ENCODE measurements around the gene EFHD2. TPM values are rescaled to one million over a fixed set of nuclear protein-coding genes. Genes with fewer than 3 reads are reported as not detected.
"Not testable (repeated sequence)": the region's sequence is repeated elsewhere in the genome, so short reads cannot be mapped to it uniquely, and the experiment has no call there.

EFHD2 gene
- total RNA-seq, 2 donors from 2014 or later = 30.3 to 45.7 TPM

GRCh38 chr1:15423355-15424077 lies 13.8 kb downstream of the EFHD2 start:
- no peak for DNase-seq
- Mint-ChIP-seq H3K36me3 (ENCODE audit: insufficient read depth in 2 of 2) (no peaks in the 10 kb centered on the region), H3K27ac (no peak overlapping the region), H3K4me1 (ENCODE audit: low read depth) (no peaks in the 10 kb centered on the region), H3K9me3 (no peaks in the 10 kb centered on the region), H3K4me3 (no peak overlapping the region), H3K27me3 (ENCODE audit: low read depth) (no peaks in the 10 kb centered on the region)
- ATAC-seq (replicated peaks in 1 of 2) = no peak

DNA sequence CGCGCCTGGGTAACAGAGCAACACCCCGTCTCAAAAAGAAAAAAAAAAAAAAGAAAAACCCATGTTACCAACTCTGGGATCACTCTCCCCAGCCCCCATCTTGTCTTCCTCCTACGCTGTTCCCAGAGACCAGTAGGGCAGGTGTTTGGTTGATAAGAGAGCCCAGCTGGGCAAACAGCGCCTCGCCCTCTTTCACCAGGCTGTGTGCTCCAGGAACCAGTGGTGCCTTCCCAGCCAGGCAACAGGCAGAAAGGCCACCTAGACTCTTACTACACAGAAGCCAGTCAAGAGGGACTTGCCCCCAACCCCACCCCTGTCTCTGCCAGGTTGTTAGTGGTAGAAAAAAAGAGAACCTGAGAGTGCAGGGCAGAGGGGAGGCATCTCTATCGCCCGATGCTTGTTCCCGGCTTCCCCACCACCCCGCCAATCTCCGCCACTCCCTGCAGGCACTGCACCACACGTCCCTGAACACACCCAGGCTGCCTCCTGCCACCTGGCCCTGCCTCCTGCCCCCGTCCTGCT lies 14.5 kb downstream of the EFHD2 start:
- H3K27ac Mint-ChIP-seq = no peak overlapping the region
- H3K4me3 Mint-ChIP-seq = no peak overlapping the region
- no peaks in the 10 kb centered on the region for H3K9me3 Mint-ChIP-seq
- DNase-seq = no peak
- H3K27me3 Mint-ChIP-seq (ENCODE audit: low read depth) = no peaks in the 10 kb centered on the region
- no peak for ATAC-seq (replicated peaks in 1 of 2)
- H3K36me3 Mint-ChIP-seq (ENCODE audit: insufficient read depth in 2 of 2) = no peaks in the 10 kb centered on the region
- H3K4me1 Mint-ChIP-seq (ENCODE audit: low read depth) = no peaks in the 10 kb centered on the region

GRCh38 chr1:15424981-15425380 lies 15.3 kb downstream of the EFHD2 start:
- H3K27ac Mint-ChIP-seq = no peak overlapping the region
- DNase-seq = no peak

DNA sequence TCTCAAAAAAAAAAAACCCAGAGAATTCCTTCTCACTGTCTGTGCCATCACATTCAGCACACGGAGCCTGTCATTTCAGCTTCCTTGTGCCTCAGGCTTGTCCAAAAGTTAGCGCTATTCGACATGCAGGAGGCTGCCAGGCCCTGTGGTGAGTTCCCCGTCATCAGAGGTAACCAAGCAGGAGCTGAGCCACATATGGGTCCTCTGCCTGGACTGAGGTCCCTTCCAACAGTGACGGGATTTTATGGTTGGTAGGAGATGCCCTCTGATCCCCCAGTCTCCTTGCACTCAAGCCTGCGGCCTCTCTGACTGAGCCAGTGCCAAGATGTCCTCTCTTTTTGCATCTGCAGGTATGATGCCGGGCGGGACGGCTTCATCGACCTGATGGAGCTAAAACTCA lies 15.8 kb downstream of the EFHD2 start:
- H3K4me1 Mint-ChIP-seq (ENCODE audit: low read depth) = no peaks in the 10 kb centered on the region
- H3K27ac Mint-ChIP-seq = no peak overlapping the region
- H3K9me3 Mint-ChIP-seq = no peaks in the 10 kb centered on the region
- H3K27me3 Mint-ChIP-seq (ENCODE audit: low read depth) = no peaks in the 10 kb centered on the region
- DNase-seq = no peak
- no peak for ATAC-seq (replicated peaks in 1 of 2)
- no peak overlapping the region for H3K4me3 Mint-ChIP-seq
- H3K36me3 Mint-ChIP-seq (ENCODE audit: insufficient read depth in 2 of 2) = no peaks in the 10 kb centered on the region

More at GRCh38 chr1:15424981-15425380, 15.3 kb downstream of the EFHD2 start:
- H3K27me3 Mint-ChIP-seq (ENCODE audit: low read depth) = no peaks in the 10 kb centered on the region
- no peaks in the 10 kb centered on the region for H3K36me3 Mint-ChIP-seq (ENCODE audit: insufficient read depth in 2 of 2)
- no peak overlapping the region for H3K4me3 Mint-ChIP-seq
- H3K4me1 Mint-ChIP-seq (ENCODE audit: low read depth) = no peaks in the 10 kb centered on the region
- ATAC-seq (replicated peaks in 1 of 2) = no peak
- no peaks in the 10 kb centered on the region for H3K9me3 Mint-ChIP-seq

DNA sequence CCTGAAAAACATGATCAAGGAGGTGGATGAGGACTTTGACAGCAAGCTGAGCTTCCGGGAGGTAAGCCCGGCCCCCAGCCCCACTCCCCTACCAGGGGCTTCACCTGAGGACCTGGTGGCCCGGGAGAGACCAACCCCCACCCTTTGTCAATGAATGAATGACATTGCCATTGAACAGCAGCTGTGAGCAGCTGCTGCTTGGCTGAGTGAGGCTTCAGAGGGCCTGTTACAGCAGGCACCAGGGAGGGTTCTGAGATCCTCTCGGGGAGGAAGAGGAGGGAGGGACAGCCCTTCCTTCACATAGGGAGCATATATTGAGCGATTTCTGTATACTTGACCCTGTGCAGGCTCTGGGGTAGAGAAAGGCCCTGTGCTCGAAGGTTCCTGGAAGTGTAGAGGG lies 16.3 kb downstream of the EFHD2 start:
- Mint-ChIP-seq H3K27ac (peak overlapping the region; percentile 36), H3K4me1 (ENCODE audit: low read depth) (no peaks in the 10 kb centered on the region), H3K36me3 (ENCODE audit: insufficient read depth in 2 of 2) (no peaks in the 10 kb centered on the region), H3K4me3 (no peak overlapping the region), H3K27me3 (ENCODE audit: low read depth) (no peaks in the 10 kb centered on the region), H3K9me3 (no peaks in the 10 kb centered on the region)
- no peak for ATAC-seq (replicated peaks in 1 of 2)
- no peak for DNase-seq

GRCh38 chr1:15426492-15427279 lies 17.0 kb downstream of the EFHD2 start:
- DNase-seq (no peak), ATAC-seq (replicated peaks in 1 of 2) (peak in 1 of 2 donors; percentile 24)
- no peaks in the 10 kb centered on the region for H3K27me3 Mint-ChIP-seq (ENCODE audit: low read depth)
- H3K27ac Mint-ChIP-seq = peak overlapping the region; percentile 36
- H3K4me1 Mint-ChIP-seq (ENCODE audit: low read depth) = no peaks in the 10 kb centered on the region
- H3K4me3 Mint-ChIP-seq = no peak overlapping the region
- no peaks in the 10 kb centered on the region for H3K9me3 Mint-ChIP-seq
- no peaks in the 10 kb centered on the region for H3K36me3 Mint-ChIP-seq (ENCODE audit: insufficient read depth in 2 of 2)

DNA sequence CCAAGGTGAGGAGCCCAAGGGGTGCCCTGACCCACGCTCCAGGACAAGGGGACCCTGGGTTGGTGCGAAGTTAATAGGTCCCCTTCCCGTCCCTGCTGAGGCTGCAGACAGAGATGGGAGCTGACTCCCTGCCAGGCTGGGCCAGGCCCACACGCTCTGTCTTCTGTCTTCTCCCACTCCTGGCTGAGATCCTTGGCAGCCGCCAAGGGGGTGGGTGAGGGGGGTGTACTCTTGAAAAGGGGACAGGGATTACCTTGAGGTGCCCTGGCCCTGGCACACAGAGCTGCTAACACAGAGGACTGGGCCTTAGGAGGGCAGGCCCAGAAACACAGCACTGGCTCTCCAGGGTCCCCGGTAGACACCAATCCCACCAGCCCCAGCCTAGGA lies 17.6 kb downstream of the EFHD2 start:
- Mint-ChIP-seq H3K36me3 (ENCODE audit: insufficient read depth in 2 of 2) (no peaks in the 10 kb centered on the region), H3K4me1 (ENCODE audit: low read depth) (no peaks in the 10 kb centered on the region), H3K4me3 (no peak overlapping the region), H3K9me3 (no peaks in the 10 kb centered on the region), H3K27ac (no peak overlapping the region), H3K27me3 (ENCODE audit: low read depth) (no peaks in the 10 kb centered on the region)
- ATAC-seq (replicated peaks in 1 of 2) (no peak), DNase-seq (no peak)

DNA sequence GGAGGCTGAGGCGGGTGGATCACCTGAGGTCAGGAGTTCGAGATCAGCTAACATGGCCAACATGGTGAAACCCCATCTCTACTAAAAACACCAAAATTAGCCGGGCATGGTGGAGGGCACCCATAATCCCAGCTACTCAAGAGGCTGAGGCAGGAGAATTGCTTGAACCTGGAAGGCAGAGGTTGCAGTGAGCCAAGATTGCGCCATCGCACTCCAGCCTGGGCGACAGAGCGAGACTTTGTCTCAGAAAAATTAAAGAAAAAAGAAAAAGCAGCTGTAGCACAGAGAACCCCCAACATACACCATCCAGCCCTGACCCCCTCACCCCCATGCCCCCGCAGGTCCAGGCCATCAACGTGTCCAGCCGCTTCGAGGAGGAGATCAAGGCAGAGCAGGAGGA lies 18.6 kb downstream of the EFHD2 start:
- not testable (repeated sequence) for H3K9me3 Mint-ChIP-seq; H3K27ac Mint-ChIP-seq; H3K36me3 Mint-ChIP-seq (ENCODE audit: insufficient read depth in 2 of 2); H3K27me3 Mint-ChIP-seq (ENCODE audit: low read depth); H3K4me1 Mint-ChIP-seq (ENCODE audit: low read depth); H3K4me3 Mint-ChIP-seq; DNase-seq; ATAC-seq (replicated peaks in 1 of 2)

DNA sequence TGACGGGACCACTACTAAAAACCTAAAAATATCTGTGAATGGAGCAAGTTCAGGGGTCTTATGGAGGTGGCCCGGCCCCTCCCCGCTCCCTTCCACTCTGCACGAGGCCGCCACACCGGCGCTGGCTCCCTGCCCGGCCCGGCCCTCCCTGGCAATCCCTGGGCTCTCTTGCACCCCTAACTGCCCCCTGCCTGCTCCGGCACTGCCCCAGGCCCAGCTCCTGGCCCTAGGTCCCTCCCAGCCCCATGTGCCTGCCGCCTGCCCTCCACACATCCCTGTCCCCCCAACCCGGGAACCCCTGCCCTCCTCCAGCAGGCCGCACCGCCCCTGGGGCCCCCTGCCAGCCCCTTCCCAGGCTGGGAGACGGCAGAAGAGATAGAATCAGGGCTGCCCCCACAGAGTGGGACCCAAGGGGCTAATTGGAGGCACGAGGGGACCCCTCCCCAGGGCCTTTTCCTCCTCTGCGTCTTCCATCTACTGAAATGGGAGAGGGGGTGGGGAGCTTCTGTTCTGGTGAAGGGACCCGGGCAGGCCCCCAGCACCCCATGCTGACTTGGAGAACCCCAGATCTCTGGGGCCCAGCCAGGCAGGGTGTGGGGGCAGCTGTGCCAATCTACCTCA lies 19.2 kb downstream of the EFHD2 start:
- H3K27me3 Mint-ChIP-seq (ENCODE audit: low read depth) = no peaks in the 10 kb centered on the region
- H3K36me3 Mint-ChIP-seq (ENCODE audit: insufficient read depth in 2 of 2) = no peaks in the 10 kb centered on the region
- no peaks in the 10 kb centered on the region for H3K4me1 Mint-ChIP-seq (ENCODE audit: low read depth)
- H3K27ac Mint-ChIP-seq = no peak overlapping the region
- no peak for ATAC-seq (replicated peaks in 1 of 2)
- no peaks in the 10 kb centered on the region for H3K9me3 Mint-ChIP-seq
- H3K4me3 Mint-ChIP-seq = no peak overlapping the region
- no peak for DNase-seq

- peak in 1 of 2 donors; percentile 40 for ATAC-seq (replicated peaks in 1 of 2)
Measured at GRCh38 chr1:15429701-15430149, 20.0 kb downstream of the EFHD2 start.

GRCh38 chr1:15430787-15431570 lies 21.3 kb downstream of the EFHD2 start:
- no peak overlapping the region for H3K27ac Mint-ChIP-seq
- no peaks in the 10 kb centered on the region for H3K4me1 Mint-ChIP-seq (ENCODE audit: low read depth)
- peak; percentile 57 to 61 for ATAC-seq (replicated peaks in 1 of 2)
- no peaks in the 10 kb centered on the region for H3K36me3 Mint-ChIP-seq (ENCODE audit: insufficient read depth in 2 of 2)
- H3K27me3 Mint-ChIP-seq (ENCODE audit: low read depth) = no peaks in the 10 kb centered on the region
- peak; percentile 67 to 80 for DNase-seq
- H3K4me3 Mint-ChIP-seq = no peak overlapping the region
- no peaks in the 10 kb centered on the region for H3K9me3 Mint-ChIP-seq

More at GRCh38 chr1:15429701-15430149, 20.0 kb downstream of the EFHD2 start:
- no peaks in the 10 kb centered on the region for H3K4me1 Mint-ChIP-seq (ENCODE audit: low read depth)
- H3K27me3 Mint-ChIP-seq (ENCODE audit: low read depth) = no peaks in the 10 kb centered on the region
- H3K4me3 Mint-ChIP-seq = no peak overlapping the region
- no peak overlapping the region for H3K27ac Mint-ChIP-seq
- no peaks in the 10 kb centered on the region for H3K9me3 Mint-ChIP-seq
- no peak for DNase-seq
- H3K36me3 Mint-ChIP-seq (ENCODE audit: insufficient read depth in 2 of 2) = no peaks in the 10 kb centered on the region

DNA sequence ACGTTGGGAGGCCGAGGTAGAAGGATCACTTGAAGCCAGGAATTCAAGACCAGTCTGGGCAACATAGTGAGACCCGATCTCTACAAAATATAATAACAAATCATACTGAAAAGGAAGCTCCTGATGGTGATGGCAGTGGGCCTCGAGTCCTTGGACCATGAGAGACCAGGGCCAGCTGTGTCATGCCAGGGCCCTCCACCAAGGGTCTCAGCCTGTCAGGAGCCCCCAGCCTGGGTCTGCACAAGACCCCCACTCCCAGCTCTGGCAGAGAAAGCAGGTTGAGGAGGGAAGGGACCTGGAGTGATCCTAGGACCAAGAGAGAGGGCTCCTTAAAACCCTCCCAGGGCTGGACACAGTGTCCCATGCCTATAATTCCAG lies 21.9 kb downstream of the EFHD2 start:
- ATAC-seq (replicated peaks in 1 of 2) (no peak), DNase-seq (no peak)
- no peak overlapping the region for H3K4me3 Mint-ChIP-seq
- no peaks in the 10 kb centered on the region for H3K9me3 Mint-ChIP-seq
- H3K36me3 Mint-ChIP-seq (ENCODE audit: insufficient read depth in 2 of 2) = no peaks in the 10 kb centered on the region
- H3K27me3 Mint-ChIP-seq (ENCODE audit: low read depth) = no peaks in the 10 kb centered on the region
- H3K4me1 Mint-ChIP-seq (ENCODE audit: low read depth) = no peaks in the 10 kb centered on the region
- no peak overlapping the region for H3K27ac Mint-ChIP-seq
